Measurements from ENCODE around the gene SBSN. TPM values are rescaled to one million over a fixed set of nuclear protein-coding genes. Genes with fewer than 3 reads are reported as not detected.

The SBSN gene
- total and polyA plus RNA-seq, 2 experiments from 2014 or later: 0.19 TPM; not detected in 1

- no peaks in the 10 kb centered on the region for H4K20me1 ChIP-seq (ENCODE audit: insufficient read depth, poor library complexity, severe bottlenecking)
- DNase-seq (ENCODE audit: low spot score): no peak
- H3K79me2 ChIP-seq: peaks cover 6% of the 10 kb centered on the region
- 82% methylated on average over 7 of the region's 7 CpGs for WGBS (ENCODE audit: low lambda C conversion rate, missing lambda C conversion rate)
- no peak for TF ChIP-seq CTCF (IDR thresholded peaks at IDR 0.05; ENCODE audit: poor library complexity)
- no peak for TF ChIP-seq EZH2 (IDR thresholded peaks at IDR 0.05; ENCODE audit: borderline replicate concordance)
- TF ChIP-seq EZH2phosphoT487 (IDR thresholded peaks at IDR 0.05; ENCODE audit: low read depth, severe bottlenecking, unreplicated experiment): no peak
- no peak overlapping the region for H2AFZ ChIP-seq
- H3K9me3 ChIP-seq (ENCODE audit: low read depth): no peaks in the 10 kb centered on the region
- no peaks in the 10 kb centered on the region for H3K9me2 ChIP-seq (replicated peaks; ENCODE audit: insufficient read depth)
- no peak overlapping the region for H3K27ac ChIP-seq
- H3K36me3 ChIP-seq (replicated peaks; ENCODE audit: insufficient read depth, low read depth): no peaks in the 10 kb centered on the region
- H3K4me2 ChIP-seq: no peak overlapping the region
- H3K4me1 ChIP-seq (ENCODE audit: insufficient read depth): peaks cover 3% of the 10 kb centered on the region
- no peaks in the 10 kb centered on the region for H3K27me3 ChIP-seq
- no peak overlapping the region for H3K4me3 ChIP-seq
Observed at GRCh38 chr19:35511337-35511736, 16.8 kb downstream of the SBSN start.

GRCh38 chr19:35510626-35510964 lies 17.5 kb downstream of the SBSN start:
- 31% methylated on average over 15 of the region's 15 CpGs for WGBS (ENCODE audit: low lambda C conversion rate, missing lambda C conversion rate)
- peak overlapping the region; percentile 80 for H3K4me2 ChIP-seq
- peaks cover 6% of the 10 kb centered on the region for H3K79me2 ChIP-seq
- H3K27ac ChIP-seq: no peak overlapping the region
- TF ChIP-seq EZH2phosphoT487 (IDR thresholded peaks at IDR 0.05; ENCODE audit: low read depth, severe bottlenecking, unreplicated experiment): no peak
- H3K9me2 ChIP-seq (replicated peaks; ENCODE audit: insufficient read depth): no peaks in the 10 kb centered on the region
- H4K20me1 ChIP-seq (ENCODE audit: insufficient read depth, poor library complexity, severe bottlenecking): no peaks in the 10 kb centered on the region
- H3K9me3 ChIP-seq (ENCODE audit: low read depth): no peaks in the 10 kb centered on the region
- no peaks in the 10 kb centered on the region for H3K27me3 ChIP-seq
- peaks cover 3% of the 10 kb centered on the region for H3K4me1 ChIP-seq (ENCODE audit: insufficient read depth)
- no peak for DNase-seq (ENCODE audit: low spot score)
- H2AFZ ChIP-seq: no peak overlapping the region
- H3K4me3 ChIP-seq: no peak overlapping the region
- H3K36me3 ChIP-seq (replicated peaks; ENCODE audit: insufficient read depth, low read depth): no peaks in the 10 kb centered on the region

- no peaks in the 10 kb centered on the region for H3K27me3 ChIP-seq
- H2AFZ ChIP-seq: peak overlapping the region; percentile 85
- peaks cover 6% of the 10 kb centered on the region for H3K79me2 ChIP-seq
- peak; percentile 93 for DNase-seq (ENCODE audit: low spot score)
- peak overlapping the region; percentile 36 for H3K4me3 ChIP-seq
- peak overlapping the region; percentile 80 for H3K4me2 ChIP-seq
- no peaks in the 10 kb centered on the region for H3K36me3 ChIP-seq (replicated peaks; ENCODE audit: insufficient read depth, low read depth)
- no peak for TF ChIP-seq EZH2phosphoT487 (IDR thresholded peaks at IDR 0.05; ENCODE audit: low read depth, severe bottlenecking, unreplicated experiment)
- peak; percentile 99 for TF ChIP-seq CTCF (IDR thresholded peaks at IDR 0.05; ENCODE audit: poor library complexity)
- H3K27ac ChIP-seq: peak overlapping the region; percentile 89
- no peaks in the 10 kb centered on the region for H3K9me2 ChIP-seq (replicated peaks; ENCODE audit: insufficient read depth)
- no peaks in the 10 kb centered on the region for H4K20me1 ChIP-seq (ENCODE audit: insufficient read depth, poor library complexity, severe bottlenecking)
- H3K4me1 ChIP-seq (ENCODE audit: insufficient read depth): peaks cover 3% of the 10 kb centered on the region
- 2% methylated on average over 38 of the region's 39 CpGs for WGBS (ENCODE audit: low lambda C conversion rate, missing lambda C conversion rate)
- no peaks in the 10 kb centered on the region for H3K9me3 ChIP-seq (ENCODE audit: low read depth)
Observed at GRCh38 chr19:35509861-35510625, 18.1 kb downstream of the SBSN start.

GRCh38 chr19:35509018-35509652 lies 19.0 kb downstream of the SBSN start:
- Histone ChIP-seq H2AFZ (peak overlapping the region; percentile 85), H3K9me3 (ENCODE audit: low read depth) (no peaks in the 10 kb centered on the region), H4K20me1 (ENCODE audit: insufficient read depth, poor library complexity, severe bottlenecking) (no peaks in the 10 kb centered on the region), H3K79me2 (peaks cover 6% of the 10 kb centered on the region), H3K4me1 (ENCODE audit: insufficient read depth) (peaks cover 3% of the 10 kb centered on the region), H3K9me2 (replicated peaks; ENCODE audit: insufficient read depth) (no peaks in the 10 kb centered on the region), H3K36me3 (replicated peaks; ENCODE audit: insufficient read depth, low read depth) (no peaks in the 10 kb centered on the region), H3K4me3 (peak overlapping the region; percentile 36), H3K27me3 (no peaks in the 10 kb centered on the region), H3K4me2 (peak overlapping the region; percentile 80), H3K27ac (peak overlapping the region; percentile 89)
- peak; percentile 87 for DNase-seq (ENCODE audit: low spot score)
- 18% methylated on average over 12 of the region's 12 CpGs for WGBS (ENCODE audit: low lambda C conversion rate, missing lambda C conversion rate)
- TF ChIP-seq EZH2phosphoT487 (IDR thresholded peaks at IDR 0.05; ENCODE audit: low read depth, severe bottlenecking, unreplicated experiment) (no peak), CTCF (IDR thresholded peaks at IDR 0.05; ENCODE audit: poor library complexity) (no peak), EZH2 (IDR thresholded peaks at IDR 0.05; ENCODE audit: borderline replicate concordance) (no peak)

Data from hepatocyte (in vitro differentiated cells).